WTC11 (cell line): ENCODE data around the gene SEMA3D. TPM values are rescaled to one million over a fixed set of nuclear protein-coding genes. Genes with fewer than 3 reads are reported as not detected.

ENCODE experiments used
- ATAC-seq: fragments of 200-7000 bp; cut with Tn5 transposase; 2 replicates; pipeline ENCODE4 v1.10.0; 2021; ENCODE audit warnings: mild to moderate bottlenecking, moderate library complexity
- CTCF ChIA-PET: fragments of 300-600 bp; sonication (Branson Sonifier 250); formaldehyde crosslinking; loops from one replicate; lab custom pipeline; 2021; ENCODE audit warnings: antibody characterized with exemption; lab: Charles Lee
- POLR2A ChIA-PET: fragments of 350-600 bp; sonication (Branson Sonifier 250); formaldehyde crosslinking; loops from one replicate; lab custom pipeline; 2021; ENCODE audit warnings: antibody characterized with exemption; lab: Charles Lee
- DNase-seq: peaks from one replicate; pipeline ENCODE4 v3.0.0; 2021; ENCODE audit warnings: low spot score
- H3K27ac Mint-ChIP-seq: 2 replicates; pipeline ENCODE4 v1.8.0; 2021; ENCODE audit warnings: mixed read lengths
- H3K27me3 Mint-ChIP-seq: 2 replicates; pipeline ENCODE4 v1.8.0; 2021; ENCODE audit warnings: low read depth, mild to moderate bottlenecking, moderate library complexity, mixed read lengths
- H3K36me3 Mint-ChIP-seq: 2 replicates; pipeline ENCODE4 v1.8.0; 2021; ENCODE audit warnings: mixed read lengths
- H3K4me1 Mint-ChIP-seq: 2 replicates; pipeline ENCODE4 v1.8.0; 2022; ENCODE audit warnings: mixed read lengths
- H3K4me3 Mint-ChIP-seq: 2 replicates; pipeline ENCODE4 v1.8.0; 2021; ENCODE audit warnings: mild to moderate bottlenecking, moderate library complexity, mixed read lengths
- H3K9me3 Mint-ChIP-seq: 2 replicates; pipeline ENCODE4 v1.8.0; 2021; ENCODE audit warnings: mixed read lengths
- ATF1 ChIP-seq: sonication (generic); formaldehyde crosslinking; IDR thresholded peaks from 2 replicates; pipeline ENCODE4 v1.8.1; 2023; ENCODE audit warnings: mild to moderate bottlenecking, moderate library complexity, missing genetic modification reagents
- ATF2 ChIP-seq: sonication (generic); formaldehyde crosslinking; IDR thresholded peaks from 2 replicates; pipeline ENCODE4 v1.8.1; 2022; ENCODE audit warnings: low read depth, missing genetic modification reagents, borderline replicate concordance
- ETV6 ChIP-seq: sonication (generic); formaldehyde crosslinking; IDR thresholded peaks from 2 replicates; pipeline ENCODE4 v1.8.1; 2022; ENCODE audit warnings: mild to moderate bottlenecking, missing genetic modification reagents
- FOXK1 ChIP-seq: sonication (generic); formaldehyde crosslinking; IDR thresholded peaks from 2 replicates; pipeline ENCODE4 v1.8.0; 2022; ENCODE audit warnings: mild to moderate bottlenecking, moderate library complexity, missing genetic modification reagents
- KAT7 ChIP-seq: sonication (generic); formaldehyde crosslinking; IDR thresholded peaks from 2 replicates; pipeline ENCODE4 v1.8.1; 2023; ENCODE audit warnings: missing genetic modification reagents, mild to moderate bottlenecking, borderline replicate concordance
- MXD4 ChIP-seq: fragments of 250-450 bp; sonication (Bioruptor Pico); IDR thresholded peaks from 2 replicates; pipeline ENCODE4 v1.8.0; 2021; ENCODE audit warnings: mild to moderate bottlenecking, moderate library complexity, borderline replicate concordance
- MYBL2 ChIP-seq: sonication (generic); formaldehyde crosslinking; IDR thresholded peaks from 2 replicates; pipeline ENCODE4 v1.8.1; 2023; ENCODE audit warnings: mild to moderate bottlenecking, moderate library complexity, missing genetic modification reagents
- NFATC4 ChIP-seq: fragments of 250-450 bp; sonication (Bioruptor Pico); IDR thresholded peaks from 2 replicates; pipeline ENCODE4 v1.9.0; 2021; ENCODE audit warnings: mild to moderate bottlenecking
- NFE2L1 ChIP-seq: sonication (generic); formaldehyde crosslinking; IDR thresholded peaks from 2 replicates; pipeline ENCODE4 v1.8.1; 2023; ENCODE audit warnings: missing genetic modification reagents
- NFYB ChIP-seq: sonication (generic); formaldehyde crosslinking; conservative IDR thresholded peaks from 2 replicates; pipeline ENCODE4 v1.8.0; 2022; ENCODE audit warnings: low read depth, missing genetic modification reagents
- PREB ChIP-seq: sonication (generic); formaldehyde crosslinking; IDR thresholded peaks from 2 replicates; pipeline ENCODE4 v1.8.1; 2022; ENCODE audit warnings: mild to moderate bottlenecking, missing genetic modification reagents, moderate library complexity, borderline replicate concordance
- RELA ChIP-seq: sonication (generic); formaldehyde crosslinking; IDR thresholded peaks from 2 replicates; pipeline ENCODE4 v1.8.1; 2022; ENCODE audit warnings: missing genetic modification reagents, mild to moderate bottlenecking, borderline replicate concordance
- SMAD3 ChIP-seq: sonication (generic); formaldehyde crosslinking; IDR thresholded peaks from 2 replicates; pipeline ENCODE4 v1.8.0; 2022; ENCODE audit warnings: missing genetic modification reagents, mild to moderate bottlenecking, borderline replicate concordance
- SOX15 ChIP-seq: fragments of 250-450 bp; sonication (Bioruptor Pico); IDR thresholded peaks from 2 replicates; pipeline ENCODE4 v1.9.0; 2021; ENCODE audit warnings: mild to moderate bottlenecking
- SP1 ChIP-seq: sonication (generic); formaldehyde crosslinking; conservative IDR thresholded peaks from 2 replicates; pipeline ENCODE4 v1.8.1; 2022; ENCODE audit warnings: missing genetic modification reagents
- TCF7 ChIP-seq: sonication (generic); formaldehyde crosslinking; IDR thresholded peaks from 2 replicates; pipeline ENCODE4 v1.8.0; 2022; ENCODE audit warnings: mild to moderate bottlenecking, low read depth, missing genetic modification reagents, moderate library complexity
- ZBTB21 ChIP-seq: sonication (generic); formaldehyde crosslinking; IDR thresholded peaks from 2 replicates; pipeline ENCODE4 v1.8.1; 2023; ENCODE audit warnings: mild to moderate bottlenecking, missing genetic modification reagents, borderline replicate concordance
- ZBTB43 ChIP-seq: sonication (generic); formaldehyde crosslinking; IDR thresholded peaks from 2 replicates; pipeline ENCODE4 v1.8.1; 2023; ENCODE audit warnings: mild to moderate bottlenecking, missing genetic modification reagents
- ZNF423 ChIP-seq: fragments of 250-450 bp; sonication (Bioruptor Pico); IDR thresholded peaks from 2 replicates; pipeline ENCODE4 v2.1.2; 2022; ENCODE audit warnings: mild to moderate bottlenecking, moderate library complexity
- ZNF425 ChIP-seq: fragments of 250-450 bp; sonication (Bioruptor Pico); conservative IDR thresholded peaks from 2 replicates; pipeline ENCODE4 v1.9.0; 2021; ENCODE audit warnings: mild to moderate bottlenecking
- ZNF671 ChIP-seq: fragments of 250-450 bp; sonication (Bioruptor Pico); IDR thresholded peaks from 2 replicates; pipeline ENCODE4 v1.8.0; 2021; ENCODE audit warnings: mild to moderate bottlenecking
- total RNA-seq: library from RNA; stranded (reverse); gene quantifications from 3 replicates; pipeline ENCODE4 v1.2.3, GENCODE V29; 2021

SEMA3D gene
- total RNA-seq, 1 experiment from 2014 or later = 3.8 TPM

- ChIA-PET POLR2A (no interaction called here), CTCF (no interaction called here)
- DNase-seq (no peak), ATAC-seq (no peak)
- Mint-ChIP-seq H3K4me3 (no peak overlapping the region), H3K27ac (no peak overlapping the region), H3K4me1 (0 out of 2 replicates have a peak, but pooled peaks cover 3% of the 10 kb centered on the region), H3K36me3 (no peaks in the 10 kb centered on the region), H3K27me3 (no peaks in the 10 kb centered on the region), H3K9me3 (no peaks in the 10 kb centered on the region)
- TF ChIP-seq ZNF425 (CRISPR knock-in tag) (no peak), TCF7 (no peak), RELA (CRISPR knock-in tag) (no peak), NFATC4 (CRISPR knock-in tag) (no peak), ZNF423 (CRISPR knock-in tag) (no peak), KAT7 (CRISPR knock-in tag) (no peak), FOXK1 (CRISPR knock-in tag) (no peak), MXD4 (CRISPR knock-in tag) (no peak), SOX15 (CRISPR knock-in tag) (no peak), MYBL2 (CRISPR knock-in tag) (no peak), ATF2 (CRISPR knock-in tag) (no peak), ZBTB21 (CRISPR knock-in tag) (no peak), PREB (CRISPR knock-in tag) (no peak), NFE2L1 (CRISPR knock-in tag) (no peak), ATF1 (no peak), ZNF671 (no peak), NFYB (CRISPR knock-in tag) (no peak), ETV6 (CRISPR knock-in tag) (no peak), SMAD3 (CRISPR knock-in tag) (no peak)
Measured at GRCh38 chr7:85103357-85103756, 83.5 kb downstream of the SEMA3D start.

- TF ChIP-seq ZBTB43 (CRISPR knock-in tag) = no peak
- no peak for TF ChIP-seq SP1 (CRISPR knock-in tag)
- no peaks in the 10 kb centered on the region for H3K36me3 Mint-ChIP-seq
- no peaks in the 10 kb centered on the region for H3K9me3 Mint-ChIP-seq
- no peaks in the 10 kb centered on the region for H3K27me3 Mint-ChIP-seq
- POLR2A ChIA-PET = no interaction called here
- no peak for DNase-seq
- no peak overlapping the region for H3K27ac Mint-ChIP-seq
- CTCF ChIA-PET = interaction anchor here (1.1 kb wide), 1 partner anchor 84 kb away, joined by 3 read pairs; the partner anchor contains the start of gene SEMA3D
- 0 out of 2 replicates have a peak, but pooled peaks cover 3% of the 10 kb centered on the region for H3K4me1 Mint-ChIP-seq
- H3K4me3 Mint-ChIP-seq = no peak overlapping the region
- ATAC-seq = no peak
Measured at GRCh38 chr7:85102813-85103350, 84.0 kb downstream of the SEMA3D start.
